DOHH2 (cell line): ENCODE measurements around the gene PAQR6.
A peak's percentile ranks its signal among the peaks of the same experiment; 100 is the strongest.

Experiments
- H3F3A ChIP-seq: fragments of 200-600 bp; sonication (generic), shearing (Covaris generic); 2 replicates; pipeline ENCODE4 v1.6.0; 2016; ENCODE audit warnings: antibody characterized with exemption, mild to moderate bottlenecking; ENCODE audit not compliant: control insufficient read depth, insufficient read depth
- H3K27ac ChIP-seq: fragments of 200-600 bp; sonication (generic); 2 replicates; pipeline ENCODE4 v1.5.1; 2014; ENCODE audit warnings: low read depth, mild to moderate bottlenecking, low read length, moderate library complexity
- H3K27me3 ChIP-seq: fragments of 200-600 bp; sonication (generic); 2 replicates; pipeline ENCODE4 v1.6.1; 2014; ENCODE audit warnings: mild to moderate bottlenecking, low read length, mixed read lengths; ENCODE audit not compliant: control insufficient read depth
- H3K36me3 ChIP-seq: fragments of 200-600 bp; sonication (generic); 2 replicates; pipeline ENCODE4 v1.6.1; 2014; ENCODE audit warnings: mild to moderate bottlenecking, low read length, moderate library complexity, mixed read lengths; ENCODE audit not compliant: control insufficient read depth
- H3K4me1 ChIP-seq: fragments of 200-600 bp; sonication (generic); 2 replicates; pipeline ENCODE4 v1.6.1; 2014; ENCODE audit warnings: mild to moderate bottlenecking, low read length, mixed read lengths; ENCODE audit not compliant: control insufficient read depth
- H3K4me2 ChIP-seq: fragments of 200-600 bp; sonication (generic); 2 replicates; pipeline ENCODE4 v1.6.0; 2014; ENCODE audit warnings: mild to moderate bottlenecking, low read length, moderate library complexity
- H3K4me3 ChIP-seq: fragments of 200-600 bp; sonication (generic); 2 replicates; pipeline ENCODE4 v1.5.1; 2014; ENCODE audit warnings: mild to moderate bottlenecking, low read length, mixed read lengths
- H3K79me2 ChIP-seq: fragments of 200-600 bp; sonication (generic); 2 replicates; pipeline ENCODE4 v1.6.1; 2014; ENCODE audit warnings: mild to moderate bottlenecking, low read length, mixed read lengths; ENCODE audit not compliant: control insufficient read depth
- H3K9me2 ChIP-seq: fragments of 200-600 bp; sonication (generic); replicated peaks from 2 replicates; pipeline ENCODE4 v1.6.1; 2014; ENCODE audit warnings: mild to moderate bottlenecking, low read length, mixed read lengths; ENCODE audit not compliant: control insufficient read depth
- H3K9me3 ChIP-seq: fragments of 200-600 bp; sonication (generic); 2 replicates; pipeline ENCODE4 v1.6.1; 2014; ENCODE audit warnings: antibody characterized with exemption, low read length, mixed read lengths; ENCODE audit not compliant: control insufficient read depth, insufficient read depth
- H4K20me1 ChIP-seq: fragments of 200-600 bp; sonication (generic); 2 replicates; pipeline ENCODE4 v1.6.0; 2014; ENCODE audit warnings: low read depth, mild to moderate bottlenecking, antibody characterized with exemption, low read length, moderate library complexity; ENCODE audit not compliant: control insufficient read depth, insufficient read depth
- CTCF ChIP-seq: fragments of 200-600 bp; sonication (generic); IDR thresholded peaks from one replicate; pipeline ENCODE4 v1.5.1; 2014; ENCODE audit warnings: antibody characterized with exemption, mild to moderate bottlenecking, low read depth, low read length; ENCODE audit not compliant: poor library complexity, severe bottlenecking
- EZH2phosphoT487 ChIP-seq: fragments of 200-600 bp; sonication (generic); IDR thresholded peaks from 2 replicates; pipeline ENCODE4 v1.6.1; 2017; ENCODE audit warnings: borderline replicate concordance, mild to moderate bottlenecking, antibody characterized with exemption, low read length, moderate library complexity, mixed read lengths

The PAQR6 gene

GRCh38 chr1:156281693-156282478, 34.0 kb upstream of the PAQR6 start:
- Histone ChIP-seq H3K9me2 (no peaks in the 10 kb centered on the region), H3K9me3 (no peaks in the 10 kb centered on the region), H3K4me1 (peaks cover 27% of the 10 kb centered on the region), H4K20me1 (peaks cover 15% of the 10 kb centered on the region; the same call in 1 of the 2 replicates), H3K36me3 (peaks cover 53% of the 10 kb centered on the region), H3K27ac (peak overlapping the region; percentile 58), H3K4me3 (peak overlapping the region; percentile 75), H3K4me2 (peak overlapping the region; percentile 99), H3K79me2 (peaks cover 65% of the 10 kb centered on the region), H3F3A (no peaks in the 10 kb centered on the region), H3K27me3 (no peaks in the 10 kb centered on the region)
- TF ChIP-seq CTCF (no peak), EZH2phosphoT487 (no peak)

GRCh38 chr1:156281281-156281680, 33.4 kb upstream of the PAQR6 start:
- no peaks in the 10 kb centered on the region for H3F3A ChIP-seq
- H3K79me2 ChIP-seq: peaks cover 65% of the 10 kb centered on the region
- H3K27ac ChIP-seq: peak overlapping the region; percentile 58
- peak overlapping the region; percentile 75 for H3K4me3 ChIP-seq
- peak overlapping the region; percentile 99 for H3K4me2 ChIP-seq
- H3K9me3 ChIP-seq: no peaks in the 10 kb centered on the region
- H3K36me3 ChIP-seq: peaks cover 57% of the 10 kb centered on the region
- H3K27me3 ChIP-seq: no peaks in the 10 kb centered on the region
- H4K20me1 ChIP-seq: peaks cover 15% of the 10 kb centered on the region; the same call in 1 of the 2 replicates
- TF ChIP-seq EZH2phosphoT487: no peak
- TF ChIP-seq CTCF: peak; percentile 32
- H3K9me2 ChIP-seq: no peaks in the 10 kb centered on the region
- peaks cover 27% of the 10 kb centered on the region for H3K4me1 ChIP-seq

GRCh38 chr1:156279837-156280236, 32.0 kb upstream of the PAQR6 start:
- Histone ChIP-seq H3K79me2 (peaks cover 65% of the 10 kb centered on the region), H3K9me3 (no peaks in the 10 kb centered on the region), H3K27me3 (no peaks in the 10 kb centered on the region), H3F3A (no peaks in the 10 kb centered on the region), H3K4me2 (no peak overlapping the region), H3K9me2 (no peaks in the 10 kb centered on the region), H3K4me1 (peaks cover 27% of the 10 kb centered on the region), H3K27ac (no peak overlapping the region), H3K36me3 (peaks cover 68% of the 10 kb centered on the region), H4K20me1 (peaks cover 15% of the 10 kb centered on the region; the same call in 1 of the 2 replicates), H3K4me3 (no peak overlapping the region)
- no peak for TF ChIP-seq CTCF
- TF ChIP-seq EZH2phosphoT487: no peak
